ENCODE results near the gene CACNB2. TPM values are rescaled to one million over a fixed set of nuclear protein-coding genes. Genes with fewer than 3 reads are reported as not detected.

Gene CACNB2
- total and polyA plus RNA-seq, 2 donors (not counting 3 experiments of a cell fraction or from before 2014, with no cell fraction given), result not detected

DNA sequence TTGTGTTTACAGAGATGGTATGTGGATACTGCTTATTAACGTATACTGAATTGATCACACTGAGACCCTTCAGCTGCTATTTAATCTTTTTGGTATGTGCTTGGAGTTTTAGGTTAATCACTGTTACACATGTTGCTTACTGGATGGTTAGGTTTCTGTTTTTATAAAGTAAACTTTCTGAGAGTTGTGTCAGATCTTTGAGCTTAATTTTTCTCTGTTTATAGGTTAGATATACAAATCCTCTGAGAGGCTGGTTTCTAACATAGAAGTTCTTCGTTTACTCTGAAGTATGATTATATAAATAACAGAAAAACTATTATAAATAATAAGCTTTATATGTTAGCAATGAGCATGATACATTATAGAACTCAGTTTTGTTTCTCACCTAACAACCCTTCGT lies 388.1 kb downstream of the CACNB2 start:
- H3K36me3 ChIP-seq (ENCODE audit: control insufficient read depth in 2 of 2, extremely low read depth in 1 of 2, insufficient read depth in 2 of 2, low read length in 2 of 2), result no peaks in the 10 kb centered on the region
- POLR2A ChIA-PET, result no interaction called here
- H3K27ac ChIP-seq (ENCODE audit: insufficient read depth, low read depth, low read length), result no peak overlapping the region
- H3K9me1 ChIP-seq (replicated peaks; ENCODE audit: control insufficient read depth, extremely low read depth, insufficient read depth, low read length), result no peaks in the 10 kb centered on the region
- H3K79me2 ChIP-seq (ENCODE audit: control insufficient read depth, insufficient read depth, low read length), result no peaks in the 10 kb centered on the region
- H2AFZ ChIP-seq (ENCODE audit: low read depth, low read length), result no peak overlapping the region
- intact Hi-C loops (cut with micrococcal nuclease) (no loop called here), dilution Hi-C loops (cut with MboI; ENCODE audit: extremely low pct_ligation_motif_present, low sequenced_read_pairs) (no loop called here)
- H3K4me1 ChIP-seq (ENCODE audit: control insufficient read depth, extremely low read depth, insufficient read depth, low read length), result no peaks in the 10 kb centered on the region
- H3K9me3 ChIP-seq (replicated peaks; ENCODE audit: control insufficient read depth, insufficient read depth, low read length), result no peaks in the 10 kb centered on the region
- TF ChIP-seq GATA2 (IDR thresholded peaks at IDR 0.05; ENCODE audit: insufficient read depth, insufficient read length, low read depth, low read length), result no peak
- no peak for TF ChIP-seq POLR2AphosphoS5 (IDR thresholded peaks at IDR 0.05; ENCODE audit: insufficient read depth, low read depth, low read length)
- TF ChIP-seq MYC (IDR thresholded peaks at IDR 0.05; ENCODE audit: low read depth, low read length), result no peak
- TF ChIP-seq EZH2 (IDR thresholded peaks at IDR 0.05; ENCODE audit: borderline replicate concordance, low read depth, low read length, severe bottlenecking), result no peak
- TF ChIP-seq, protein P1, sequence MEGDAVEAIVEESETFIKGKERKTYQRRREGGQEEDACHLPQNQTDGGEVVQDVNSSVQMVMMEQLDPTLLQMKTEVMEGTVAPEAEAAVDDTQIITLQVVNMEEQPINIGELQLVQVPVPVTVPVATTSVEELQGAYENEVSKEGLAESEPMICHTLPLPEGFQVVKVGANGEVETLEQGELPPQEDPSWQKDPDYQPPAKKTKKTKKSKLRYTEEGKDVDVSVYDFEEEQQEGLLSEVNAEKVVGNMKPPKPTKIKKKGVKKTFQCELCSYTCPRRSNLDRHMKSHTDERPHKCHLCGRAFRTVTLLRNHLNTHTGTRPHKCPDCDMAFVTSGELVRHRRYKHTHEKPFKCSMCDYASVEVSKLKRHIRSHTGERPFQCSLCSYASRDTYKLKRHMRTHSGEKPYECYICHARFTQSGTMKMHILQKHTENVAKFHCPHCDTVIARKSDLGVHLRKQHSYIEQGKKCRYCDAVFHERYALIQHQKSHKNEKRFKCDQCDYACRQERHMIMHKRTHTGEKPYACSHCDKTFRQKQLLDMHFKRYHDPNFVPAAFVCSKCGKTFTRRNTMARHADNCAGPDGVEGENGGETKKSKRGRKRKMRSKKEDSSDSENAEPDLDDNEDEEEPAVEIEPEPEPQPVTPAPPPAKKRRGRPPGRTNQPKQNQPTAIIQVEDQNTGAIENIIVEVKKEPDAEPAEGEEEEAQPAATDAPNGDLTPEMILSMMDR (IDR thresholded peaks at IDR 0.05; ENCODE audit: extremely low read depth in 1 of 2, insufficient read depth in 1 of 2, low read depth in 1 of 2, low read length in 2 of 2), result no peak
- TF ChIP-seq FOS (IDR thresholded peaks at IDR 0.05; ENCODE audit: borderline replicate concordance, insufficient read depth, low read length), result no peak
- TF ChIP-seq, protein P2, sequence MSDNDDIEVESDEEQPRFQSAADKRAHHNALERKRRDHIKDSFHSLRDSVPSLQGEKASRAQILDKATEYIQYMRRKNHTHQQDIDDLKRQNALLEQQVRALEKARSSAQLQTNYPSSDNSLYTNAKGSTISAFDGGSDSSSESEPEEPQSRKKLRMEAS (IDR thresholded peaks at IDR 0.05; ENCODE audit: insufficient read depth, insufficient read length), result no peak
- no peak for TF ChIP-seq POLR2A (IDR thresholded peaks at IDR 0.05; ENCODE audit: low read depth, low read length)
- no peak for TF ChIP-seq JUN (IDR thresholded peaks at IDR 0.05; ENCODE audit: borderline replicate concordance, insufficient read depth, insufficient read length, low read depth)
- no peak overlapping the region for H3K4me2 ChIP-seq (ENCODE audit: insufficient read depth, low read length)
- H3K27me3 ChIP-seq (ENCODE audit: control insufficient read depth in 2 of 2, insufficient read depth in 2 of 2, low read length in 2 of 2), result no peaks in the 10 kb centered on the region
- no peak overlapping the region for H3K9ac ChIP-seq (replicated peaks; ENCODE audit: extremely low read depth, insufficient read depth, low read length)
- no peaks in the 10 kb centered on the region for H4K20me1 ChIP-seq (replicated peaks; ENCODE audit: control insufficient read depth, extremely low read depth, insufficient read depth, low read length)
- FAIRE-seq (no peak), DNase-seq (ENCODE audit: low read depth, low spot score) (no peak)
- H3K4me3 ChIP-seq (replicated peaks in 1 of 3; ENCODE audit: insufficient read depth in 1 of 3, low read depth in 1 of 3, low read length in 3 of 3), result no peak overlapping the region
- CTCF ChIA-PET, result no interaction called here
- no TSS peak for BruUV-seq (replicated peaks)

Measured in endothelial cell of umbilical vein (primary cell).